DND-41 (cell line): ENCODE measurements around the gene RANBP3L.

Experiments used
- ATAC-seq: fragments of 200-7000 bp; cut with Tn5 transposase; 3 replicates; pipeline ENCODE4 v1.9.1; 2021; ENCODE audit warnings: low read depth; ENCODE audit not compliant: insufficient read depth
- DNase-seq: peaks from one replicate; pipeline ENCODE4 v3.0.0-alpha.2; 2020
- H2AFZ ChIP-seq: 2 replicates; pipeline ENCODE4 v1.6.0; 2012; ENCODE audit warnings: low read depth, low read length
- H3K27ac ChIP-seq: 2 replicates; pipeline ENCODE4 v1.5.1; 2012; ENCODE audit warnings: low read length, inconsistent platforms
- H3K27me3 ChIP-seq: fragments of 200-600 bp; sonication (generic); 2 replicates; pipeline ENCODE4 v1.6.0; 2012; ENCODE audit warnings: low read length, mild to moderate bottlenecking, inconsistent platforms; ENCODE audit not compliant: insufficient read depth, poor library complexity
- H3K36me3 ChIP-seq: 2 replicates; pipeline ENCODE4 v1.5.1; 2012; ENCODE audit warnings: low read length, inconsistent platforms; ENCODE audit not compliant: insufficient read depth
- H3K4me1 ChIP-seq: 2 replicates; pipeline ENCODE4 v1.5.1; 2012; ENCODE audit warnings: mild to moderate bottlenecking, low read length; ENCODE audit not compliant: insufficient read depth
- H3K4me2 ChIP-seq: 2 replicates; pipeline ENCODE4 v1.6.0; 2012; ENCODE audit warnings: mild to moderate bottlenecking, moderate library complexity, low read length, inconsistent platforms; ENCODE audit not compliant: insufficient read depth
- H3K4me3 ChIP-seq, 2 experiments: fragments of 200-600 bp in 1 of 2; shearing (Covaris generic) in 1 of 2; 2 replicates each; pipeline ENCODE4 v1.5.1; 2012 to 2016; ENCODE audit warnings: inconsistent platforms in 2 of 2, low read length in 2 of 2, mild to moderate bottlenecking in 2 of 2, low read depth in 1 of 2, moderate library complexity in 1 of 2
- H3K79me2 ChIP-seq: 2 replicates; pipeline ENCODE4 v1.6.0; 2012; ENCODE audit warnings: low read length, inconsistent platforms; ENCODE audit not compliant: insufficient read depth
- H3K9ac ChIP-seq: 2 replicates; pipeline ENCODE4 v1.6.0; 2012; ENCODE audit warnings: low read depth, mild to moderate bottlenecking, inconsistent platforms, low read length, moderate library complexity
- H3K9me3 ChIP-seq: 2 replicates; pipeline ENCODE4 v1.5.1; 2012; ENCODE audit warnings: low read length, moderate library complexity, mild to moderate bottlenecking, inconsistent platforms; ENCODE audit not compliant: insufficient read depth, severe bottlenecking
- H4K20me1 ChIP-seq: 2 replicates; pipeline ENCODE4 v1.6.0; 2012; ENCODE audit warnings: low read length; ENCODE audit not compliant: insufficient read depth
- EZH2 ChIP-seq: IDR thresholded peaks from 3 replicates; pipeline ENCODE4 v1.6.1; 2012; ENCODE audit warnings: borderline replicate concordance, low read depth, mild to moderate bottlenecking, moderate library complexity, low read length, inconsistent platforms; ENCODE audit not compliant: severe bottlenecking
- TF ChIP-seq, protein P1 (sequence below): IDR thresholded peaks from 2 replicates; pipeline ENCODE4 v1.5.1; 2012; ENCODE audit warnings: borderline replicate concordance, low read length, moderate library complexity, mild to moderate bottlenecking; ENCODE audit not compliant: poor library complexity, severe bottlenecking; ENCODE audit errors: extremely low read depth

The RANBP3L gene

DNA sequence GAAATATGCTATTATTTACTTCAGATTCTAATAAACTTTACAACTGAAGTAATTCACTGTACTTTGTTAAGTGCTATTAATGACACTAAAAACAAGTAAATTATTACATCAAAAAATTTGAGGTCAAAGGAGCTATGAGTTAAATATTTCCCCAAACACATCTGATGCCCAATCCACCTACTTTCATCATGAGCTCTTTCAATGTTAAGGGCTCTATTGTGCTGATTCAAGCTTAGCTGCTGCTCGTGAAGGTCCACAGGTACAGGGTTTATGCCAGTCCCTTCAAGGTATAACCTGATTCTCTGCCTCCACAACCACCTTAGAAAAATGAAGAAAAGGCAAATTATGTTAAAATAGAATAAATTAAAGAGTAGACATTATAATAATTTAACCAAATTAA is 84.1 kb downstream of the RANBP3L start:
- H3K4me1 ChIP-seq: no peaks in the 10 kb centered on the region
- ATAC-seq (no peak), DNase-seq (no peak)
- no peak overlapping the region for H3K27ac ChIP-seq
- TF ChIP-seq EZH2: no peak
- TF ChIP-seq, protein P1, sequence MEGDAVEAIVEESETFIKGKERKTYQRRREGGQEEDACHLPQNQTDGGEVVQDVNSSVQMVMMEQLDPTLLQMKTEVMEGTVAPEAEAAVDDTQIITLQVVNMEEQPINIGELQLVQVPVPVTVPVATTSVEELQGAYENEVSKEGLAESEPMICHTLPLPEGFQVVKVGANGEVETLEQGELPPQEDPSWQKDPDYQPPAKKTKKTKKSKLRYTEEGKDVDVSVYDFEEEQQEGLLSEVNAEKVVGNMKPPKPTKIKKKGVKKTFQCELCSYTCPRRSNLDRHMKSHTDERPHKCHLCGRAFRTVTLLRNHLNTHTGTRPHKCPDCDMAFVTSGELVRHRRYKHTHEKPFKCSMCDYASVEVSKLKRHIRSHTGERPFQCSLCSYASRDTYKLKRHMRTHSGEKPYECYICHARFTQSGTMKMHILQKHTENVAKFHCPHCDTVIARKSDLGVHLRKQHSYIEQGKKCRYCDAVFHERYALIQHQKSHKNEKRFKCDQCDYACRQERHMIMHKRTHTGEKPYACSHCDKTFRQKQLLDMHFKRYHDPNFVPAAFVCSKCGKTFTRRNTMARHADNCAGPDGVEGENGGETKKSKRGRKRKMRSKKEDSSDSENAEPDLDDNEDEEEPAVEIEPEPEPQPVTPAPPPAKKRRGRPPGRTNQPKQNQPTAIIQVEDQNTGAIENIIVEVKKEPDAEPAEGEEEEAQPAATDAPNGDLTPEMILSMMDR: no peak
- H3K27me3 ChIP-seq: no peaks in the 10 kb centered on the region
- H2AFZ ChIP-seq: no peak overlapping the region
- no peaks in the 10 kb centered on the region for H3K79me2 ChIP-seq
- no peak overlapping the region for H3K4me2 ChIP-seq
- H3K4me3 ChIP-seq: no peak overlapping the region
- H3K9ac ChIP-seq: no peak overlapping the region
- H3K9me3 ChIP-seq: no peaks in the 10 kb centered on the region
- H3K36me3 ChIP-seq: peaks cover 54% of the 10 kb centered on the region
- H4K20me1 ChIP-seq: no peaks in the 10 kb centered on the region

GRCh38 chr5:36215910-36216309 is 85.8 kb downstream of the RANBP3L start:
- no peaks in the 10 kb centered on the region for H3K27me3 ChIP-seq
- H3K36me3 ChIP-seq: peaks cover 47% of the 10 kb centered on the region
- no peaks in the 10 kb centered on the region for H3K4me1 ChIP-seq
- no peaks in the 10 kb centered on the region for H3K9me3 ChIP-seq
- H3K4me3 ChIP-seq: no peak overlapping the region
- H3K27ac ChIP-seq: no peak overlapping the region
- H3K4me2 ChIP-seq: no peak overlapping the region
- TF ChIP-seq, protein P1: no peak
- no peak for TF ChIP-seq EZH2
- no peak overlapping the region for H3K9ac ChIP-seq
- no peak for DNase-seq
- ATAC-seq: no peak
- H4K20me1 ChIP-seq: no peaks in the 10 kb centered on the region
- no peak overlapping the region for H2AFZ ChIP-seq
- H3K79me2 ChIP-seq: no peaks in the 10 kb centered on the region

GRCh38 chr5:36214436-36214835 is 87.3 kb downstream of the RANBP3L start:
- no peak for TF ChIP-seq EZH2
- TF ChIP-seq, protein P1: no peak
- Histone ChIP-seq H3K9ac (no peak overlapping the region), H3K27me3 (no peaks in the 10 kb centered on the region), H3K79me2 (no peaks in the 10 kb centered on the region), H3K27ac (no peak overlapping the region), H3K4me3 (no peak overlapping the region), H3K4me2 (no peak overlapping the region), H4K20me1 (no peaks in the 10 kb centered on the region), H3K36me3 (peaks cover 46% of the 10 kb centered on the region), H3K4me1 (no peaks in the 10 kb centered on the region), H2AFZ (no peak overlapping the region), H3K9me3 (no peaks in the 10 kb centered on the region)
- ATAC-seq (no peak), DNase-seq (no peak)

DNA sequence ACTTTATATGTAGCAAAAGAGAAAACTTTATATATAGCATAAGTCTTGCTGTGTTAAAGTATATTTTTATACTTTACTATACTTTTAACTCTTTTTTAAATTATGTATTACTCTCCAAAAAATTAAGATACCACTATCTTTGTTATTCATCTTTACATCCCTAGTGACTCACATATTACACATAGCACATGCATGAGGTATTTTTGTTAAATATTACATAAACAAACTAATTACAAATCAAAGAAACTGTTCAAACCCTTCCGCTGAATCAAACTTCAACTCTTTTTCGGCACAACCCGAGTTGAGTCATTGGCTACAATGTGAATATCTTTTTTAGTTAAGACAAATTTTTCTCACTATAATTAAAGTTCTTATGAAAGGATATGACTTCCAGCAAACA is 92.0 kb downstream of the RANBP3L start:
- no peaks in the 10 kb centered on the region for H3K27me3 ChIP-seq
- no peak overlapping the region for H2AFZ ChIP-seq

More for the DNA sequence above, 92.0 kb downstream of the RANBP3L start:
- ATAC-seq (no peak), DNase-seq (no peak)
- no peaks in the 10 kb centered on the region for H3K4me1 ChIP-seq
- no peak overlapping the region for H3K4me2 ChIP-seq
- no peaks in the 10 kb centered on the region for H4K20me1 ChIP-seq
- no peaks in the 10 kb centered on the region for H3K9me3 ChIP-seq
- TF ChIP-seq, protein P1: no peak
- TF ChIP-seq EZH2: no peak
- H3K4me3 ChIP-seq: no peak overlapping the region
- peaks cover 32% of the 10 kb centered on the region; the same call in 1 of the 2 replicates for H3K36me3 ChIP-seq
- H3K9ac ChIP-seq: no peak overlapping the region
- no peaks in the 10 kb centered on the region for H3K79me2 ChIP-seq
- no peak overlapping the region for H3K27ac ChIP-seq
